Mesothelial cell of epicardium (in vitro differentiated cells): ENCODE results near the gene MAMSTR. TPM values are rescaled to one million over a fixed set of nuclear protein-coding genes. Genes with fewer than 3 reads are reported as not detected.
"Not testable (repeated sequence)": the region's sequence is repeated elsewhere in the genome, so short reads cannot be mapped to it uniquely, and the experiment has no call there.

Experiments used
- DNase-seq, 2 experiments: peaks; one replicate each; pipeline ENCODE4 v3.0.0; 2021; ENCODE audit warnings: low spot score in 2 of 2; ENCODE audit not compliant: unreplicated experiment in 2 of 2
- H3K27ac Mint-ChIP-seq: 2 replicates; pipeline ENCODE4 v1.8.0; 2021; ENCODE audit warnings: mixed read lengths
- H3K27me3 Mint-ChIP-seq: 2 replicates; pipeline ENCODE4 v1.8.0; 2021; ENCODE audit warnings: low read depth, mixed read lengths
- H3K36me3 Mint-ChIP-seq: 2 replicates; pipeline ENCODE4 v1.8.0; 2021; ENCODE audit warnings: mixed read lengths
- H3K4me1 Mint-ChIP-seq: 2 replicates; pipeline ENCODE4 v1.8.0; 2021; ENCODE audit warnings: mixed read lengths
- H3K4me3 Mint-ChIP-seq: 2 replicates; pipeline ENCODE4 v1.8.0; 2021; ENCODE audit warnings: mild to moderate bottlenecking, moderate library complexity, mixed read lengths
- H3K9me3 Mint-ChIP-seq: 2 replicates; pipeline ENCODE4 v1.8.0; 2021; ENCODE audit warnings: mixed read lengths
- CTCF ChIP-seq: fragments of 200-600 bp; sonication (generic); IDR thresholded peaks from one replicate; pipeline ENCODE4 v1.5.0; 2021; ENCODE audit warnings: antibody characterized with exemption; ENCODE audit not compliant: unreplicated experiment
- total RNA-seq: library from RNA; stranded (reverse); gene quantifications from 3 replicates; pipeline ENCODE4 v1.2.1, GENCODE V29; 2021

The MAMSTR gene
- total RNA-seq, 1 donor from 2014 or later: 6.5 TPM

- Mint-ChIP-seq H3K4me3 (no peak overlapping the region), H3K27me3 (no peaks in the 10 kb centered on the region), H3K4me1 (peaks cover 5% of the 10 kb centered on the region), H3K36me3 (no peaks in the 10 kb centered on the region), H3K9me3 (no peaks in the 10 kb centered on the region), H3K27ac (no peak overlapping the region)
- DNase-seq: no peak
- TF ChIP-seq CTCF: no peak
Observed at GRCh38 chr19:48681127-48681470, 38.4 kb downstream of the MAMSTR start.

- Mint-ChIP-seq H3K27ac (no peak overlapping the region), H3K9me3 (no peaks in the 10 kb centered on the region), H3K4me3 (no peak overlapping the region), H3K4me1 (peaks cover 5% of the 10 kb centered on the region), H3K36me3 (no peaks in the 10 kb centered on the region), H3K27me3 (no peaks in the 10 kb centered on the region)
- TF ChIP-seq CTCF: no peak
- no peak for DNase-seq
Observed at GRCh38 chr19:48680436-48681126, 38.9 kb downstream of the MAMSTR start.

- not testable (repeated sequence) for H3K36me3 Mint-ChIP-seq, H3K4me3 Mint-ChIP-seq, H3K27ac Mint-ChIP-seq, H3K27me3 Mint-ChIP-seq, H3K9me3 Mint-ChIP-seq, DNase-seq
- H3K4me1 Mint-ChIP-seq: peaks cover 10% of the 10 kb centered on the region
Observed at GRCh38 chr19:48680006-48680405, 39.5 kb downstream of the MAMSTR start.

- Mint-ChIP-seq H3K27ac (no peak overlapping the region), H3K4me1 (peaks cover 6% of the 10 kb centered on the region), H3K27me3 (peaks cover 5% of the 10 kb centered on the region), H3K4me3 (no peak overlapping the region), H3K9me3 (no peaks in the 10 kb centered on the region), H3K36me3 (no peaks in the 10 kb centered on the region)
- no peak for TF ChIP-seq CTCF
- DNase-seq: no peak
Observed at GRCh38 chr19:48678201-48678600, 41.3 kb downstream of the MAMSTR start.

- no peaks in the 10 kb centered on the region for H3K9me3 Mint-ChIP-seq
- no peak for TF ChIP-seq CTCF
- H3K27me3 Mint-ChIP-seq: peaks cover 5% of the 10 kb centered on the region
- peaks cover 6% of the 10 kb centered on the region for H3K4me1 Mint-ChIP-seq
- no peak for DNase-seq
- no peak overlapping the region for H3K4me3 Mint-ChIP-seq
- H3K36me3 Mint-ChIP-seq: no peaks in the 10 kb centered on the region
- no peak overlapping the region for H3K27ac Mint-ChIP-seq
Observed at GRCh38 chr19:48676887-48677286, 42.6 kb downstream of the MAMSTR start.

GRCh38 chr19:48676487-48676886 lies 43.0 kb downstream of the MAMSTR start:
- Mint-ChIP-seq H3K27ac (no peak overlapping the region), H3K36me3 (no peaks in the 10 kb centered on the region), H3K4me1 (peaks cover 6% of the 10 kb centered on the region), H3K27me3 (peaks cover 5% of the 10 kb centered on the region), H3K9me3 (no peaks in the 10 kb centered on the region), H3K4me3 (no peak overlapping the region)
- no peak for DNase-seq
- TF ChIP-seq CTCF: no peak
